T-helper 1 cell treated with Interleukin-12 subunit alpha and Interleukin-12 subunit beta and Interleukin-4 antibody, amounts not matched to agents 30 ng/mL and 1 ng/mL, for 36 hours (primary cell): ENCODE data around the gene IRF9. TPM values are rescaled to one million over a fixed set of nuclear protein-coding genes. Genes with fewer than 3 reads are reported as not detected.

Experiments
- intact Hi-C: fragments of 100-400 bp; cut with micrococcal nuclease; formaldehyde crosslinking; loops from one replicate; pipeline ENCODE4 v1.15.1; 2024
- total RNA-seq: library from RNA; stranded (reverse); gene quantifications from 2 replicates; pipeline ENCODE4 v1.2.3, GENCODE V29; 2022

The IRF9 gene
- total RNA-seq: 304 and 321 TPM in 2 replicates

- intact Hi-C loops: loop anchor here (1.0 kb wide), 16 partner anchors 10 to 171 kb away; partner anchors contain the start of genes CHMP4A, EMC9, GMPR2 and IPO4
Observed at GRCh38 chr14:24160850-24161804, at the start of gene IRF9. Gene IRF9 (plus strand): TSS chr14:24161265. CDS start chr14:24162145, 880 bp downstream.

GRCh38 chr14:24113379-24113800 lies 47.7 kb upstream of the IRF9 start:
- intact Hi-C loops: loop anchor here (10.0 kb wide), 1 partner anchor 561 kb away; no protein-coding TSS in a partner anchor

- intact Hi-C loops: loop anchor here (1.0 to 10.0 kb wide), 19 partner anchors 20 to 1185 kb away; partner anchors contain the start of genes ACIN1, C14orf119, CARMIL3 and CHMP4A
Observed at GRCh38 chr14:24113801-24114531, 47.1 kb upstream of the IRF9 start.

- intact Hi-C loops: loop anchor here (1.0 to 10.0 kb wide), 24 partner anchors 20 to 1185 kb away; partner anchors contain the start of genes ACIN1, C14orf119, CARMIL3 and CHMP4A
Observed at GRCh38 chr14:24114532-24115421, 46.3 kb upstream of the IRF9 start, which contains the start of the genes DCAF11 and NRL. Gene DCAF11 (plus strand): TSS chr14:24114777. CDS start chr14:24115595, 818 bp downstream. Gene NRL (minus strand): TSS chr14:24114949. CDS start chr14:24082848, 32,101 bp downstream.

- intact Hi-C loops: loop anchor here (1.0 to 10.0 kb wide), 6 partner anchors 46 to 814 kb away; partner anchors contain the start of genes DHRS1, IRF9, LTB4R and LTB4R2
Observed at GRCh38 chr14:24115422-24116127, 45.5 kb upstream of the IRF9 start.

GRCh38 chr14:24116128-24116814 lies 44.8 kb upstream of the IRF9 start:
- intact Hi-C loops: loop anchor here (5.0 to 10.0 kb wide), 2 partner anchors 196 to 559 kb away; partner anchors contain the start of genes LTB4R and LTB4R2

- intact Hi-C loops: loop anchor here (5.0 to 10.0 kb wide), 2 partner anchors 195 to 558 kb away; partner anchors contain the start of genes LTB4R and LTB4R2
Observed at GRCh38 chr14:24117179-24117578, 43.9 kb upstream of the IRF9 start.

- intact Hi-C loops: loop anchor here (5.0 to 10.0 kb wide), 2 partner anchors 193 to 555 kb away; partner anchors contain the start of genes LTB4R and LTB4R2
Observed at GRCh38 chr14:24119691-24120090, 41.4 kb upstream of the IRF9 start.

- intact Hi-C loops: no loop called here
Observed at GRCh38 chr14:24121210-24121609, 39.9 kb upstream of the IRF9 start.

- intact Hi-C loops: no loop called here
Observed at GRCh38 chr14:24122416-24122815, 38.6 kb upstream of the IRF9 start.

GRCh38 chr14:24122898-24123297 lies 38.2 kb upstream of the IRF9 start:
- intact Hi-C loops: no loop called here

GRCh38 chr14:24123424-24124417 lies 37.3 kb upstream of the IRF9 start:
- intact Hi-C loops: no loop called here

- intact Hi-C loops: no loop called here
Observed at GRCh38 chr14:24126939-24127338, 34.1 kb upstream of the IRF9 start.

GRCh38 chr14:24127673-24128072 lies 33.4 kb upstream of the IRF9 start:
- intact Hi-C loops: no loop called here

GRCh38 chr14:24129410-24129998 lies 31.6 kb upstream of the IRF9 start:
- intact Hi-C loops: no loop called here

- intact Hi-C loops: no loop called here
Observed at GRCh38 chr14:24130380-24130716, 30.7 kb upstream of the IRF9 start, which contains the start of gene FITM1. Gene FITM1 (plus strand): TSS chr14:24130659. CDS start chr14:24131564, 905 bp downstream.
